ENCODE results near the gene AKAP8.

AKAP8 gene

GRCh38 chr19:15324791-15325519 lies 54.6 kb downstream of the AKAP8 start:
- no peak for DNase-seq
- Histone ChIP-seq H3K27me3 (no peaks in the 10 kb centered on the region), H3K9me3 (no peaks in the 10 kb centered on the region), H3K4me3 (ENCODE audit: low read depth, low read length) (no peak overlapping the region), H3K4me1 (peaks cover 27% of the 10 kb centered on the region), H3K36me3 (no peaks in the 10 kb centered on the region)
- TF ChIP-seq CTCF (IDR thresholded peaks at IDR 0.05; ENCODE audit: low read depth, low read length), result peak; percentile 12; the same call in 1 of the 2 replicates

GRCh38 chr19:15323496-15324235 lies 55.9 kb downstream of the AKAP8 start:
- Histone ChIP-seq H3K4me1 (peaks cover 25% of the 10 kb centered on the region), H3K4me3 (ENCODE audit: low read depth, low read length) (no peak overlapping the region), H3K36me3 (no peaks in the 10 kb centered on the region), H3K9me3 (no peaks in the 10 kb centered on the region), H3K27me3 (no peaks in the 10 kb centered on the region)
- no peak for TF ChIP-seq CTCF (IDR thresholded peaks at IDR 0.05; ENCODE audit: low read depth, low read length)
- DNase-seq, result no peak

GRCh38 chr19:15321739-15322138 lies 57.8 kb downstream of the AKAP8 start:
- TF ChIP-seq CTCF (IDR thresholded peaks at IDR 0.05; ENCODE audit: low read depth, low read length), result no peak
- no peak for DNase-seq
- Histone ChIP-seq H3K36me3 (no peaks in the 10 kb centered on the region), H3K4me3 (ENCODE audit: low read depth, low read length) (no peak overlapping the region), H3K4me1 (peaks cover 25% of the 10 kb centered on the region), H3K27me3 (no peaks in the 10 kb centered on the region), H3K9me3 (no peaks in the 10 kb centered on the region)

GRCh38 chr19:15320116-15320515 lies 59.5 kb downstream of the AKAP8 start:
- H3K4me3 ChIP-seq (ENCODE audit: low read depth, low read length), result no peak overlapping the region
- peaks cover 23% of the 10 kb centered on the region for H3K4me1 ChIP-seq
- DNase-seq, result no peak
- TF ChIP-seq CTCF (IDR thresholded peaks at IDR 0.05; ENCODE audit: low read depth, low read length), result no peak
- H3K36me3 ChIP-seq, result no peaks in the 10 kb centered on the region
- no peaks in the 10 kb centered on the region for H3K27me3 ChIP-seq
- no peaks in the 10 kb centered on the region for H3K9me3 ChIP-seq

GRCh38 chr19:15318241-15318691 lies 61.3 kb downstream of the AKAP8 start:
- Histone ChIP-seq H3K4me3 (ENCODE audit: low read depth, low read length) (no peak overlapping the region), H3K9me3 (no peaks in the 10 kb centered on the region), H3K36me3 (no peaks in the 10 kb centered on the region), H3K27me3 (no peaks in the 10 kb centered on the region), H3K4me1 (peaks cover 18% of the 10 kb centered on the region)
- no peak for DNase-seq
- TF ChIP-seq CTCF (IDR thresholded peaks at IDR 0.05; ENCODE audit: low read depth, low read length), result no peak

Data from BE2C (cell line).